ENCODE results near the gene RHOD. TPM values are rescaled to one million over a fixed set of nuclear protein-coding genes. Genes with fewer than 3 reads are reported as not detected.

The RHOD gene, protein sequence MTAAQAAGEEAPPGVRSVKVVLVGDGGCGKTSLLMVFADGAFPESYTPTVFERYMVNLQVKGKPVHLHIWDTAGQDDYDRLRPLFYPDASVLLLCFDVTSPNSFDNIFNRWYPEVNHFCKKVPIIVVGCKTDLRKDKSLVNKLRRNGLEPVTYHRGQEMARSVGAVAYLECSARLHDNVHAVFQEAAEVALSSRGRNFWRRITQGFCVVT
- under 1 TPM; 0.50 to 0.78 TPM for total RNA-seq

DNA sequence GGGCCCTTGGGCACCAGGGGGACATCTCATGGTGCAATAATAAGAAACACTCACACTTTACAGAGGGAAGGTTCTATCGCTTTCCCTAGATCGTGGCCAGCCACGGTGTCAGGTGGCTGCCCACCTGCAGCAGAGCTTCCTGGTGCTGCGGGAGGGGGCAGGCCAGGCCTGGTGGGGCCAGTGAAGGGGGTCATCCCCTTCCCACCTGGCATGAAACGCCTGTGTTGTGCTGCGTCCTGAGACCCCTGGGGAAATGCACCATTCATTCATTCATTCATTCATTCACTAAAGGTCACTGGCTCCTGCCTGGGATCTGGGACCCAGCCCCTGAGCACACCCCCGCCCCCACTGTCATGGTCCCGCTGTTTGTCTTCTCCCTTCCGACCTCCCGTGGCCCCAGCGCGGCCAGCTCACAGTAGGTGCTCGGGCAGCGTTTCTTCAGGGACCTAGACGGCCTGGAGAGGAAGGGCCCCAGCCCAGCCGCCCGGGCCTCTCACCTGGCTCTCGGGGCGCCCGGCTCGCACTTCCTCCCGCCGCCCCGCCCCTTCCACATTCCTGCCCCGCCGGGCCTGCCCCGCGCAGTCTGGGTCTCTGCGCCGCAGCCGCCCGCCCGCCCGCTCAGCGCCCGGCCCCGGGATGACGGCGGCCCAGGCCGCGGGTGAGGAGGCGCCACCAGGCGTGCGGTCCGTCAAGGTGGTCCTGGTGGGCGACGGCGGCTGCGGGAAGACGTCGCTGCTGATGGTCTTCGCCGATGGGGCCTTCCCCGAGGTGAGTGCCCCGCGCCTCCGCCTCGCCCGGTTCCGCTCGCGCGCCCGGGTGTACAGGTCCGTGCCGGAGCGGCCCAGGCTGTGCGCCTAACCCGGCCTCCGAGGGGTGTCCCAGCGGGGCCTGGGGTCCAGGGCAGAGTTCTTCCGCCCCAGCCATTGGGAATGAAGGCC is at the start of gene RHOD:
RHOD (plus strand) TSS at position 581 of the 938 bp plus-strand sequence; CDS start at position 637, 56 bp downstream.
- peak; percentile 47 for DNase-seq
- H3K27ac Mint-ChIP-seq, result no peak within 1 kb of the TSS

DNA sequence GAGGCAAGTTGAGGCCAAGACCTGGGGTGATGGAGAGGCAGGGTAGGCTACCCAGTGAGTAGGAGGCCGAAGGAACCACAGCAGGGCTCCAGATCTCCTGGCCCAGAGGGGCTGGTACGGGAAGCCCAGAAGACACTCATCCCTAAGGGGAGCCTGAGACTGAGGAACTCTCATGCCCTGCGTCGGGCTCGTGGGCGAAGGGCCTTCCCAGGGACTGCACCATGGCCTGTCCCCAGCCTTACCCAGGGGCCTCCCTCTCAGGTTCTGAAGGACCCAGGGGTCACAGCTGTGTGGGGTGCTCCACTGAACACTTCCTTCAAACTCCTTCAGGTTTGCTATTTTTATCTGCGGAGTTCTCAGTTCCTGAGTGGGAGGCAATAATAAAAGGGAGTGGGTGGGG is 49.5 kb upstream of the RHOD start:
- Mint-ChIP-seq H3K36me3 (no peaks in the 10 kb centered on the region), H3K9me3 (no peaks in the 10 kb centered on the region), H3K27me3 (no peaks in the 10 kb centered on the region), H3K4me1 (no peaks in the 10 kb centered on the region), H3K27ac (no peak overlapping the region), H3K4me3 (no peak overlapping the region)
- DNase-seq, result no peak

More for the DNA sequence above, at the start of gene RHOD:
- Mint-ChIP-seq H3K27me3 (peaks cover 9% of the 10 kb centered on the region), H3K4me3 (peak within 1 kb of the TSS; percentile 79), H3K9me3 (no peaks in the 10 kb centered on the region), H3K36me3 (no peaks in the 10 kb centered on the region), H3K4me1 (peaks cover 8% of the 10 kb centered on the region)

DNA sequence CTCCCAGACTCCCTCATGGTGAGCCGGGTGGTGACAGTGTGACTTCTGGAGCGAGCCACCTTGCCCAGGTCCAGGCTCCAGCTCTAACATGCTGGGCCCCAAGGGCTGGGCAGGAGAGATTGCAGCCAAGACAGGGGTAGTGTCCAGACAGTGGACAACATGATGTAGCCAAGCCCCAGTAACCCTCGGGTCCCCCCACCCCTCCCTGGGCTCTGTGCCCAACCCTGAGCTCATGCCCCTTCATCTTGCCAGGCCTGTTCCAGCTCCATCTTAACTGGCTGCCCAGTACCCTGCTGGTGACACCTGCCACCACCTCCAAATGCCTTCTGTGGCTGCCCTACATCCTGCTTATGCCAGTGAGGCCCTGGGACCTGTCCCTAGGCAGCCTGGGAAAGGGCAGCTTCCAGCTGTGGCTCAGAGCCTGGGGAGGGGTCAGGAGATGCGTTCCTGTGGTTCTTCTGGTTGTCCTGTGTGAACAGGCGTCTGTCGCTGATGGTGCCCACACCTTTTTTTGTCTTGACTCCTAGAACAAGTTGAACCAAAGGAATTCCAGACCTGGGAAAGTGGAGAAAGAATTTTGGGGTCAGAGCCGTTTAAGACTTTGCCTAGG is 46.2 kb upstream of the RHOD start:
- H3K36me3 Mint-ChIP-seq, result no peaks in the 10 kb centered on the region
- no peak overlapping the region for H3K27ac Mint-ChIP-seq
- H3K4me1 Mint-ChIP-seq, result no peaks in the 10 kb centered on the region
- H3K27me3 Mint-ChIP-seq, result peaks cover 3% of the 10 kb centered on the region
- no peaks in the 10 kb centered on the region for H3K9me3 Mint-ChIP-seq
- no peak overlapping the region for H3K4me3 Mint-ChIP-seq
- DNase-seq, result no peak

DNA sequence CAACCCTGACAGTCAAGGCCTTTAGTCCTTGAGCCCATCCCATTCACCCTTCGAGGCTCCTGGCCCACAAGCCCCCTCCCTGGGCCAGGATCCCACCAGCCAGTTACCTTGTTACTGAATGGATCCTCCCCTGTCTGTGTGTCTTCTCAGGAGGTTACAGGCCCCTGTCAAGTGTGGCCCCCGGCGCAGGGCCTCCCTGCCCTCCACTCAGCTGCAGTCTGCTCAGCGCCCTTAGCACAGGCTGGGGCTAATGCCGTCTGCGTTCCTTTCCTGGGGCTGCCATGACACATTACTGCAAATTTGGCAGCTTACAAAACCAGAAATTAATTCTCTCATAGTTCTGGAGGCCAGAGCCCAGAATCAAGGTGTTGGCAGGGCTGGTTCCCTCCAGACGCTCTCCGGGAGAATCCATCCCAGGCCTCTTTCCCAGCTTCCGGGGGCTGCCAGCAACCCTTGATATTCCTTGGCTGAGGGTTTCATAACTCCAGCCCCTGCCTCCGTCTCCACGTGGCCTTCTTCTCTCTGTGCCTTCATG is 43.1 kb upstream of the RHOD start:
- H3K27ac Mint-ChIP-seq, result no peak overlapping the region
- no peaks in the 10 kb centered on the region for H3K4me1 Mint-ChIP-seq
- H3K36me3 Mint-ChIP-seq, result no peaks in the 10 kb centered on the region
- no peak overlapping the region for H3K4me3 Mint-ChIP-seq
- DNase-seq, result no peak
- H3K27me3 Mint-ChIP-seq, result peaks cover 9% of the 10 kb centered on the region
- peaks cover under 1% of the 10 kb centered on the region for H3K9me3 Mint-ChIP-seq

DNA sequence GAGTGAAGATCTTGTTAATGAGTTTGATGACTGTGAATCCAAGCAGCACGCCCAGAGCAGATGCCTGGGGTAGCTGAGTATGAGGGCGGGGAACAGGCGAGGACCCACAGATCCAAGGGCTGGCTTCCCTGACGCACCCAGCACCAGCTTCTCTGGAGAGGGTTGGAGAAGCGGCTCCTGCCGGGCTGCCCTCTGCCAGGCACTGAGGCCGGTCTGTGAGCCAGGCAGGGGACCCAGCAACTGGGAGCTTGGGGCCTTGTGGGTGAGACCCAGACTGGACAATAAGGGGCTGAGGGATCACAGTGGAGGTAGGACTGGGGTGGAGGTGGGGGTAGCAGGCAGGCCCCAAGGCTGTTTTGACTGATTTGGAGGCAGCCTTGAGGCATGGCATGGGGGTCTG is 42.3 kb upstream of the RHOD start:
- H3K4me1 Mint-ChIP-seq, result no peaks in the 10 kb centered on the region
- no peak for DNase-seq
- no peaks in the 10 kb centered on the region for H3K36me3 Mint-ChIP-seq
- H3K9me3 Mint-ChIP-seq, result peaks cover 6% of the 10 kb centered on the region
- H3K27ac Mint-ChIP-seq, result no peak overlapping the region
- peaks cover 15% of the 10 kb centered on the region for H3K27me3 Mint-ChIP-seq
- H3K4me3 Mint-ChIP-seq, result no peak overlapping the region

DNA sequence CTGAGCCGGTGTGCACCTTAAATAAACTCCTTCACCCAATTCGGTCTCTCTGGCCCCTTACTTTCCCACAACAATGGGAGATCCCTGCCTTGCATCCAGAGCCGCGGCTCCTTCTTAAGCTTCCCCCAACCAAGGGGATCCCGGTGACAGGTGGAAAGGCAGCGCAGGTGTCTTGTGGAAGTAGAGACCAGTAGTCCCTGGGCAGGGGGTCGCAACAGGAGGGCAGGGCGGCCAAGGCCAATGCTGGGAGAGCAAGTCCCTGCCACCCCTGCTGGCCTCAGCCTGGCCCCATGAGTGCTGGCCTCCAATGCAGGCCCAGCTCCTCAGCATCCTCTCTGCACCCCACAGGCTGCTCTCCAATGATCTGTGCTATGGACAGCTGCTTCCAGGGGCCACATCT is 41.6 kb upstream of the RHOD start:
- no peak for DNase-seq
- Mint-ChIP-seq H3K27me3 (peaks cover 17% of the 10 kb centered on the region), H3K9me3 (peaks cover 6% of the 10 kb centered on the region), H3K27ac (no peak overlapping the region), H3K4me1 (no peaks in the 10 kb centered on the region), H3K36me3 (no peaks in the 10 kb centered on the region), H3K4me3 (no peak overlapping the region)

DNA sequence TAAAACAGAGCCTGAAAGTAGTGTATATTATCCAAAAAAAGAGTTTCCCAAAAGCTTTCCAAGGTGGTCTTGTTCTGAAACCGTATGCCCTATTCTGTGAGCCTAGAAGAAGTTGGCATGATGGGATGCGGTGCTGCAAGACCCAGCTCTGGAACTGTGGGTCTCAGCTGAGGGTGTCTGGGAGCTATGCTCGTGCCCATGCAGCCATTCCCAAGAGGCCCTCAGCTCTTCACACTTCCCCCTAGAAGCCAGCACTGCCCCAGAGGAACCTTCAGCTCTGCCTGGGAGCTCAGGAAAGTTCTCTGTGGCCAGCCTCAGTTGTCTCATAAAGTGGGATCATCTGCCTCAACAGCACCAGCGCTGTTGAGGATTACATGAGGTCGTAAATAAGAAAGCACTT is 40.1 kb upstream of the RHOD start:
- Mint-ChIP-seq H3K36me3 (no peaks in the 10 kb centered on the region), H3K4me1 (no peaks in the 10 kb centered on the region), H3K27me3 (peaks cover 25% of the 10 kb centered on the region), H3K4me3 (no peak overlapping the region), H3K27ac (no peak overlapping the region), H3K9me3 (peaks cover 6% of the 10 kb centered on the region)
- no peak for DNase-seq

DNA sequence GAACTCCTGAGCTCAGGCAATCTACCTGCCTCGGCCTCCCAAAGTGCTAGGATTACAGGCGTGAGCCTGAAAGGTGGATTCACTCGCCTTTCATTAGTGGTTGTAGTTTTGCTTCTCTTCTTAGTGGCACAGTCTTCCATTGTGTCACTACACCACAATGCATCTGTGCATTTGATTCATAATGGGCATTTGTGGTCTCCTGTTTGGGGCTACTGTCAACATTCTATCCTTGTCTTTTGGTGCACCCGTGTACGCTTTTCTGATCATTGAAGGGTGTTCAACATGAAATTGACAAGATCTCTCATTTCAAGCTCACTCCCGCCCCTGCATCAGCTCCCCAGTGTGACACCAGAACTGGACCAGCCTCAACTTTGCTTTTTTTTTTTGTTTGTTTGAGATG is 35.7 kb upstream of the RHOD start:
- peaks cover 58% of the 10 kb centered on the region for H3K27me3 Mint-ChIP-seq
- no peak overlapping the region for H3K4me3 Mint-ChIP-seq
- H3K4me1 Mint-ChIP-seq, result peaks cover 26% of the 10 kb centered on the region
- DNase-seq, result no peak
- peaks cover 6% of the 10 kb centered on the region for H3K9me3 Mint-ChIP-seq
- no peak overlapping the region for H3K27ac Mint-ChIP-seq
- no peaks in the 10 kb centered on the region for H3K36me3 Mint-ChIP-seq

DNA sequence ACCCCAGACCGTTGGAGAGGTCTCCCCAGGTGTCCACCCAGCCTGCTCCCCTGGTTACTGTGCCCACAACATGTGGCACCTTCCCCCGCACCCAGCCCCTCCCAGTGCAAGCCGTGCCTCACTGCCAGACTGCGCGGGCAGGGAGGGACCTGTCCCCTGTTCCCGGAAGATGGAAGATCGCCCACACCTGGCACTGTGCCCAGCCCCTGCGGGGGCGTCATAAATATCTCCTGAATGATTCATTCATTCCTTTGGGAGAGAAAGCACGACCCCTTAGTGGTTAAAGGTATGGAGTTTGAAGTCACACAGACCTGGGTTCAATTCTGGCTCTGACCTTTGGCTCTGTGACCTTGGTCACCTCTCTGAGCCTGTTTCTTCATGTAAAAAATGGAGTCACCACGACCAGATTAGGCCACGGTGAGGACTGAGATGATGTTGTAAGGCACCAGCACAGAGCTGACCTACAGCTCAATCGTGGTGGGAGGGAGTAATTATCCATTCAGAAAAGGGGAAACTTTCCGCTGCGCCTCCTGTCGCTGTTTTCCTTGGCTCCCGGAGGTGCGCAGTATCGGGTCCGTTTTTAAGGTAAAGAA is 34.2 kb upstream of the RHOD start:
- H3K4me1 Mint-ChIP-seq, result peaks cover 26% of the 10 kb centered on the region
- peaks cover 6% of the 10 kb centered on the region for H3K9me3 Mint-ChIP-seq
- no peak for DNase-seq
- no peaks in the 10 kb centered on the region for H3K36me3 Mint-ChIP-seq
- H3K4me3 Mint-ChIP-seq, result no peak overlapping the region
- H3K27ac Mint-ChIP-seq, result no peak overlapping the region
- H3K27me3 Mint-ChIP-seq, result peaks cover 73% of the 10 kb centered on the region

DNA sequence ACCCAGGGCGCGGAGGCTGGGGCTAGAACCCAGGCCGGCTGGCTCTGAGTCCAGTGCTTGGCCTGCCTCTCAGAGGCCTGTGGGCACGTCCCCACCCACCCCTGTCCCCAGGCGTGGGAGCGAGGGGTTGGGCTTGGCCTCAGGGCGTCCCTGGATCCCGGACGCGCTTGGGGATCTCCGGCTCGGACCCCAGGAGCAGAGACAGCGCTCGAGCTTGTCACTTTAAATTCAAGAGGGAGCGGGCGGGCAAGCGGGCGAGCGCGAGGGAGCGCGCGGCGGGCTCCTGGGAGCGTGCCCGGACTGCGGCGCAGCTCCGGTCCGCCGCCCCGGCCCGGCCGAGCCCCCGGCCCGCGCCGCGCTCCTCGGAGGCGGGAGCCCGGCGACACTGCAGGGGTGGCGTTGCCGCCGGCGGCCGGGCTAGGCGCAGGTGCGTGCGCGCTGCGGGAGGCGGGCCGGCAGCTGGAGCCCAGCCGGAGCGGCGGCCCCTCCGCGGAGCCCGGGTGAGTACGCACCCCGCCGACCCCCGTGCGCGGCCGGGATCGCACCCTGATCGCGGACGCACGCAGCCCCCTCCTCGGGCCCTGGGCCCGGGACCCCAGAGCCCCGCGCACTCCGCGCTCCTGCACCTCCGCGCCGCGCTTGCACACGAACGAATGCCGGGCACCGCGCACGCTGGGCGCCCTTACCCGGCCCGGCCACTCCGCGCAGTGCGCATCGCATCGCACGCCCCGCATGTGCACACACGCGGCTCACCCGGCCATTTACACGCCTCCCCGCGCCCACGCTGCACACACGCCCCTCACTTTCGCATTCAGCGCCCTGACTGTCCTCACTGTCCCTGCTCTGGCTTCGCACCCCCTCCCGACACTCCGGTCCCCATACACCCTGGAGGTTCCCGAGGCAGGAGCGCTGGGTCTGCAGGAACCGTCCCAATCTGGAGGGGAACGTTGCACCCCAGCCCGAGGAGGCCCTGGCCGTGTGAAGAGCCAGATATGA is 33.4 kb upstream of the RHOD start, which contains the start of gene SYT12:
SYT12 (plus strand) TSS at position 174 of the 996 bp plus-strand sequence. CDS start 7,011 bp downstream, outside the sequence.
- no peak within 1 kb of the TSS for H3K27ac Mint-ChIP-seq
- peaks cover 26% of the 10 kb centered on the region for H3K4me1 Mint-ChIP-seq
- peak within 1 kb of the TSS; percentile 61 for H3K4me3 Mint-ChIP-seq
- H3K9me3 Mint-ChIP-seq, result peaks cover 6% of the 10 kb centered on the region
- peak; percentile 34 for DNase-seq
- H3K27me3 Mint-ChIP-seq, result peaks cover 72% of the 10 kb centered on the region
- no peaks in the 10 kb centered on the region for H3K36me3 Mint-ChIP-seq

DNA sequence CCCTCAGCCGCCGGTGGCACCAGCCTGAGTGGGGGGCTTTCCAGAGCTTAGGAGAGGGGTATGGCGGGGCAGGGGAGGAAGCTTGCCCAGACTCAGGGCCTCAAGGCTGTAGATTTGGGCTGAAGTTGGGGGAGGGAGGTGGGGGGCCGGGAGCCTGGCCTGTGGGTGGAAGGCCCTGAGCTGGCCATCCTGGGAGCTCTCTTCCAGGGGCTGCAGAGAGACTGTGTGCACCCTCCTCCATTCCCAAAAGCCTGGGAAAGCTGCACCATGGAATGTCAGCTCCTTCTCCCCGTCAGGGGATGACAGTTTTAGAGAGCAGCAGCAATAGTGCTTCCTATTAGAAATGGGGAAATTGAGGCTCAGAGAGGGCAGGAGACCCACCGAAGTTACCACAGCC is 32.7 kb upstream of the RHOD start:
- H3K27ac Mint-ChIP-seq, result no peak overlapping the region
- peak overlapping the region; percentile 61 for H3K4me3 Mint-ChIP-seq
- no peak for DNase-seq
- H3K36me3 Mint-ChIP-seq, result no peaks in the 10 kb centered on the region
- peaks cover 1% of the 10 kb centered on the region for H3K9me3 Mint-ChIP-seq
- peaks cover 26% of the 10 kb centered on the region for H3K4me1 Mint-ChIP-seq
- peaks cover 68% of the 10 kb centered on the region for H3K27me3 Mint-ChIP-seq

DNA sequence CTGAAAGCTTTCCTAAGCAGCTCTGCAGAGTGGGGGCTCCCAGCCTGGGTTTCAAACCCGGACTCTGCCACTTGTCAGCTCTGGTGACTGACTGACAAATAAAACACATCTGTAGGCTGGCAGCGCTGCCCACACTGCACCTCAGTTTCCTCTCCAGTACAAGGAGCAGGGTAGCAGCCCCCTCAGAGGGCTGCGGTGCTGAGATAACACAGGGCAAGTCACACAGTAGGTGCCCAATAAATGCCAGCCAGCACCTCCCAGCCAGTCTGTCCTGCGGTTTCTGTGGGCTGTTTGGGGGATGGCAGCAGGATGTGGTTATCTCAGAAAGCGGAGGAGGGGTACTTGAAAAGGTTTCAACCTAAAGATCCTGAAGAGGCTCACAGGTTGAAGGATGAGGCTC is 32.2 kb upstream of the RHOD start:
- H3K9me3 Mint-ChIP-seq, result no peaks in the 10 kb centered on the region
- peak; percentile 48 for DNase-seq
- peak overlapping the region; percentile 40 for H3K27ac Mint-ChIP-seq
- H3K36me3 Mint-ChIP-seq, result no peaks in the 10 kb centered on the region
- peak overlapping the region; percentile 14 for H3K4me3 Mint-ChIP-seq
- peaks cover 69% of the 10 kb centered on the region for H3K27me3 Mint-ChIP-seq
- H3K4me1 Mint-ChIP-seq, result peaks cover 26% of the 10 kb centered on the region

DNA sequence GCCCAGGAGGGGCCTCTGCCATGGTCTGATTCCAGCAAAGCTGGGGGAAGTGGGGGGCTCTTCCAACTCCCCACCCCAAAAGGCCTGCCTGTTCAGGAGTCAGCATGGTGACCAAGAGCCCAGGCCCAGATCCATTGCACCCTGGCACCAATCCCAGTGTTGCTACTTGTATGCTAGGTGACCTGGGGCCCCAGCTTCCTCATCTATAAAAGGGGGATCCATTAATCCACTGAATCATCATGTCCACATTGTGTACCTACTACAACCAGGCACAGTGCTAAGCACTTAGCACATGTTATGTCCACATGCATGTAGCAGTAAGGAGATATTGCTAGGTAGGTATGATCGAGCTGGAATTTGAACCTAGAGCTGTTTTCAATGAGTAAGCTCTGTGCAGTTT is 31.7 kb upstream of the RHOD start:
- Mint-ChIP-seq H3K4me1 (peaks cover 26% of the 10 kb centered on the region), H3K36me3 (no peaks in the 10 kb centered on the region), H3K9me3 (no peaks in the 10 kb centered on the region), H3K27me3 (peaks cover 73% of the 10 kb centered on the region), H3K4me3 (no peak overlapping the region), H3K27ac (no peak overlapping the region)
- no peak for DNase-seq

DNA sequence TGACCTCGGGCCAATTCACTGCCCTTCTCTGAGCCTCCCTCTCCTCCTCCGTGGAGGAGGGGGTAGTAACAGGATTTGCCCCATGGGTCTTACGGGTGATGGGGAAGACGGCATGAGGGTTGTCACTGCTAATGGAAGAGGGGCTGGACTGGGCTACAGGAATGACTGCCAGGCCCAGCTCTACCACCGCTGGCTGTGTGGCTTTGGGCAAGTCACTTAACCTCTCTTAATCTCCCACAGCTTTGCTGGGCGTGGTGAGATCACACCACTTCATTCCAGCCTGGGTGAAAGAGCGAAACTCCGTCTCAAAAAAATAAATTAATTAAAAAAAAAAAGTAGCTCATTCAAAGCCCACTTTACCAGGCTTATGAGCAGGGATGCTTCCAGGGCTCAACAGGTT is 30.9 kb upstream of the RHOD start:
- H3K27ac Mint-ChIP-seq, result no peak overlapping the region
- H3K36me3 Mint-ChIP-seq, result no peaks in the 10 kb centered on the region
- DNase-seq, result no peak
- H3K27me3 Mint-ChIP-seq, result peaks cover 79% of the 10 kb centered on the region
- no peaks in the 10 kb centered on the region for H3K9me3 Mint-ChIP-seq
- H3K4me1 Mint-ChIP-seq, result peaks cover 26% of the 10 kb centered on the region
- H3K4me3 Mint-ChIP-seq, result no peak overlapping the region

Measured in activated naive CD8-positive, alpha-beta T cell treated with anti-CD3 and anti-CD28 coated beads for 36 hours (primary cell).